ENCODE results near the gene FKBP5. TPM values are rescaled to one million over a fixed set of nuclear protein-coding genes. Genes with fewer than 3 reads are reported as not detected.
"Not testable (repeated sequence)": the region's sequence is repeated elsewhere in the genome, so short reads cannot be mapped to it uniquely, and the experiment has no call there.

Gene FKBP5
- total RNA-seq, 1 donor from 2014 or later, result 40.0 TPM

GRCh38 chr6:35723587-35723986 is 34.9 kb upstream of the FKBP5 start:
- no peak for DNase-seq

GRCh38 chr6:35722121-35722761 is 33.5 kb upstream of the FKBP5 start:
- DNase-seq, result no peak

- DNase-seq, result peak; percentile 56
Measured at GRCh38 chr6:35719830-35720733, 31.4 kb upstream of the FKBP5 start.

- DNase-seq, result no peak
Measured at GRCh38 chr6:35719404-35719829, 30.7 kb upstream of the FKBP5 start.

- DNase-seq, result no peak
Measured at GRCh38 chr6:35718911-35719381, 30.2 kb upstream of the FKBP5 start.

GRCh38 chr6:35718375-35718736 is 29.6 kb upstream of the FKBP5 start:
- no peak for DNase-seq

- no peak for DNase-seq
Measured at GRCh38 chr6:35717449-35718374, 29.0 kb upstream of the FKBP5 start.

GRCh38 chr6:35716798-35717197 is 28.1 kb upstream of the FKBP5 start:
- DNase-seq, result no peak

GRCh38 chr6:35713006-35713767 is 24.5 kb upstream of the FKBP5 start:
- DNase-seq, result no peak

- DNase-seq, result no peak
Measured at GRCh38 chr6:35711731-35712130, 23.0 kb upstream of the FKBP5 start.

- no peak for DNase-seq
Measured at GRCh38 chr6:35710241-35710847, 21.6 kb upstream of the FKBP5 start.

GRCh38 chr6:35708585-35708984 is 19.9 kb upstream of the FKBP5 start:
- no peak for DNase-seq

GRCh38 chr6:35707714-35708407 is 19.1 kb upstream of the FKBP5 start:
- DNase-seq, result no peak

GRCh38 chr6:35706468-35706867 is 17.8 kb upstream of the FKBP5 start:
- DNase-seq, result no peak

GRCh38 chr6:35703554-35703953 is 14.8 kb upstream of the FKBP5 start:
- DNase-seq, result no peak

GRCh38 chr6:35698858-35699257 is 10.1 kb upstream of the FKBP5 start:
- no peak for DNase-seq

- not testable (repeated sequence) for DNase-seq
Measured at GRCh38 chr6:35698430-35698829, 9.7 kb upstream of the FKBP5 start.

GRCh38 chr6:35694462-35694861 is 5.7 kb upstream of the FKBP5 start:
- no peak for DNase-seq

GRCh38 chr6:35691027-35691824 is 2.5 kb upstream of the FKBP5 start:
- no peak for DNase-seq

- no peak for DNase-seq
Measured at GRCh38 chr6:35690484-35690883, 1.8 kb upstream of the FKBP5 start.

All from dermis blood vessel endothelial cell (primary cell).